GM21619 (cell line): Measurements from ENCODE around the gene MTIF3.
A peak's percentile ranks its signal among the peaks of the same experiment; 100 is the strongest.

Experiments
- ATAC-seq: cut with Tn5 transposase; IDR thresholded peaks from one replicate; pipeline ENCODE4 v1.9.1; 2021; ENCODE audit not compliant: unreplicated experiment

The MTIF3 gene

DNA sequence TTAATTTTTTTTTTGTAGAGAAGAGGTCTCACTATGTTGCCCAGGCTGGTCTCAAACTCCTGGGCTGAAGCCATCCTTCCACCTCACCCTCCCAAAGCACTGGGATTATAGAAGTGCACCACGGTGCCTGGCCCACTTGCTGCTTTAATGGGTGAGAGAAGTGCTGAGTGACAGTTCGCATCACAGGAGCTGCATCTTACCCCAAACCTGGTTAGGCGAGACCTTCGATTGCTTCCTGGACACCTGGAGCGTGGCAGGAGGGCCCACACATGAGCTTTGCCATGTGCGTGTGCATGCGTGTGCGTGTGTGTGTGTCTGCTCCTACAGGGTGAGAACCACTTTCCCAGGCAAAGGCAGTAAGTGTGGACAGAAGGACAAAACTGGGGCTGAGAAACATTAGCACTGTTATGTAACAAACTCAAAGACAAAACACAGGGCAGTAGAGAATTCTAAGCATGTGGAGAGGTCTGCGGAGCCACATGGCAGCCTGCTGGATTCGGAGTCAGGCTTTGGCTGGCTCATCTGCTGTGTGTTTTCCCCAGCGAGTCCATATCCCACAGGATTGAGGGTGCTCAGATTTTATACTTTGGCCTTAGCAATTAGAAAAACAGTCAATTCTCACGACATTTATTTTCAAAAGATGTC lies 11.7 kb upstream of the MTIF3 start:
- no peak for ATAC-seq

GRCh38 chr13:27455331-27455855 lies 5.0 kb upstream of the MTIF3 start:
- no peak for ATAC-seq

DNA sequence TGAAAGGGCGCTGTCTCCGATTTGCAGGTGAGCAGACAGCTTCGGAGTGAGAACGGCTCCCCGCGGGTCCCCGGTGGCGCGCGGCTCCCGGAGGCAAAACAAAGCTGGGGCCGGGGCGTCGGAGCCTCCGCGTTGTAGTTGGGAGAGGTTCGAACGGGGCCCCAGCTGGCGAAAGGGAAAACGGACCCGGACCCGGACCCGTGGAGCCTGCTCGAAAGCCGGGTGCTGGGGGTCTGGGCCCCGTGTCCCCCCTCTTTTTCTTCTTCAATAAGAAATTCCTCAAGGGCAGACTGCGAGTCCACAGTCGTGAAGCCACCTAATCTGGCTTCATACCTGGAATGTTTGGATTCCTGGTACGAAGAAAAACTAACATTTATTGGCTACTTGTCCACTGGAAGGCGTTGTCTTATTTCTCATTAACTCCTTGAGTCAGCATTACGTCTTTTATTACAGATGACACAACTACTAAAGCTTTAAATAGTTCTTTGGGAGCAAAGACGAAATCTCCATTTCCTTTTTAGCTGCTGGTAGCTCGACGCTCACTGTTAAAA lies 632 bp upstream of the MTIF3 start:
- ATAC-seq: no peak

- no peak for ATAC-seq
Observed at GRCh38 chr13:27449081-27449603, 1.2 kb downstream of the MTIF3 start.

- no peak for ATAC-seq
Observed at GRCh38 chr13:27448308-27448707, 2.1 kb downstream of the MTIF3 start.

DNA sequence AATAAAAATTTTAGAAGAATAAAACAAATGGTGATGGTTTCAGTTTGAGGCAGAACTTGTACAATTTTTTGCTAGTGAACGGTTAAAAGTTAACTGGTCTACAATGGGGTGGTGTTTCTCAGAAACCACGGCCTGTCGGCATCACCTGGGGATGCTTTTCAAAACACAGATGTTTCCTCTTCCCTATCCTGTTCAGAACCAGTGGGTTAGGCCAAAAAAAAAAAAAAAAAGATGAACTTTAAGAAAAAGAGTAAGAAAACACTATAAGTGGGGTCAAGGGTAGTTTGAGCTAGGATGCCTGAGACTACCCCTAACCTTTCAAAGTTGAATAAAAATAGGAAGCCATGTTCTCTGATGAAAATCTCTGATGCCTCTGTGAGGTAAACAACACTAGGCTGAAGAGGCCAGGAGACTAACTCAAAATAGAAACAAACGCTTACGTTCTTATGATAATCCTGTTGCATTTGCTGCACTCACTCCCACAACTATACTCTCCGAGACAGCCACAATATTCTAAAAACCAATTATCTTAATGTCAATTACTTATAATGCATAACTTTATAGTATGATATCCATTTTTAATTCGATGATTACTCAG lies 3.3 kb downstream of the MTIF3 start:
- ATAC-seq: peak; percentile 22

DNA sequence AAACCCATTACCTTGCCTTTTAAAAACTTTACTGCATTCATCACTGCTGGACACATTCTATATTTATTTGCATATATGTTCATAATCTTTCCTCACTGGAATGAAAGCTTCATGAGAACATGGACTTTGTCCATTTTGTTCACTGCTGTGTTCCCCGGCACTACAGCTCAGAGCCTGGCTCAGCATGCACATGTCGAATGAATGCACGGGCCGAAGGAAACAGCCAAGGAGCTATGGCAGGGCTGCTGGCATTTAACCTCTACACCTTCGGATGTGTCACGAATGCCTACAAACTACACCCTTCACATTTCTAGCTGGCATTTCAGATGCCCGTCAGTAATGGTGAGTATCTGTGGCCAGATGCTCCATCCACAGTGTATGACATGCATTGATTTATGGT lies 7.6 kb downstream of the MTIF3 start:
- no peak for ATAC-seq

DNA sequence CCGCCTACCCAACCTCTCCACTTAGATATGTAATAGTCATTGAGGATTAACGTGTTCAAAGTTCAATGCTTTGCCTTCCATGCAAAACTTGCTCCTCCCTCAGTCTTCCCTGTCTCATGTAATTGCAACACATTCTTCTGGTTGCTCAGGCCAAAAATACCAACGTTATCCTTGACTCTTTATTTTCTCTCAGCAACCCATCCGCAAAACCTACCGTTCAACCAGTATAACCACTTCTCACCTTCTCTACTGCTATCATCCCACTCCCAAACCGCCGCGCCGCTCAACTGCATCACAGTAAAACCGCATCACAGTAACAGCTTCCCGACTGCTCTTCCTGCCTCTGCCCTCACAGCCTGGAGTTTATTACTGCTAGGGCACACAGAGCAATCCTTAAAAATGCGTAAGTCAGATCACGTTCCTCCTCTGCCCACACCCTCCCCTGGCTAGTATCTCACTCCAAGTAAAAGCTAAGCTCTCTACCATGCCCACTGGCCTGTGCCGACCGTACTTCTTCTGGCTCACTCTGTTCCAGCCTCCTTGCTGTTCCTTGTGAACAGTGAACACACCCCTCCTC lies 8.2 kb downstream of the MTIF3 start:
- ATAC-seq: no peak

- no peak for ATAC-seq
Observed at GRCh38 chr13:27440408-27440807, 10.0 kb downstream of the MTIF3 start.

- ATAC-seq: no peak
Observed at GRCh38 chr13:27437126-27437525, 13.2 kb downstream of the MTIF3 start.

DNA sequence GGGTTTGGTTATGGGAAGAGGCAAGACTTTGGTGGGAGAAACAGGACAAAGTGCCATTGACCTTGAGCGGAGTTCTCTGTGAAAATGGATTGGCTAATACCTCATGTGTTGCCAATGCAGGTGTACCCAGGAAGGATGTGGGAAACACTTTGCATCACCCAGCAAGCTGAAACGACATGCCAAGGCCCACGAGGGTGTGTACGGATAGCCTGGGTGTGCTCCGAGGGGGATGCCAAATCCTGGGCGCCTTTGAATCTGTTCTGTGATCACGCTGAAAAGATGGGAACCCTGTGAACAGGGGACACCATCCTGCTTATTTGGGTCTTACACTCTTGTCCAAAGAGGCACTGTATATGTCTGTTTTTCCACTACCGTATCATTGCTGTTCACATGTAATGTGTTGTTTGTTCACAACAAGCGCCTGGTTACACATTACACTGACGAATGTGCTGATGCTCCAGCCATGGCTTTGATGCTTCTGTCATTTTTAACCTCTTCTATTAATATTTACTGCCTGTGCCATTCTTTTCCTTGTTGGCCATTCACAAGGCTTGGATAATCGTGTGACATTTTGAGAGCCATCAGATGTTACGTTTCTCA lies 17.7 kb downstream of the MTIF3 start:
- ATAC-seq: no peak

DNA sequence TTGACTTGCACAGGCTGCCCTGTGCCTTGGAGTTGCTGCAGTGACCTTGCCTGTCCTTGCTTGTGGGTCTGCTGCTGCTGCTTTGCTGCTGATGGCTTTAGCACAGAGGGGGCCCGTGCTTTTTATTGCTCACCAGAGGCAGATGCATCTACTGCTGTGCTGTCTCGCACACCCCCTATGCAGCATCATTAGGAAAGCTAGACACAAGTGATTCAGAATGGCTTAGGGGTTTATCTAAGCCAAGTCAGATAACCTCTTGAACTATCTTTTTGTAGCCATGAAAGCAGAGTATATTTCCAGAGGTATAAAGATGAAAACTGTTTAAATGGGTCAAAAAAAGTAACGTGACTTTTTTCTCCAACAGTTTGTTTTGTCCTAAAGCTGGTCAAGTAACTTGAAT lies 18.2 kb downstream of the MTIF3 start:
- ATAC-seq: no peak

- ATAC-seq: no peak
Observed at GRCh38 chr13:27428160-27428559, 22.2 kb downstream of the MTIF3 start.

DNA sequence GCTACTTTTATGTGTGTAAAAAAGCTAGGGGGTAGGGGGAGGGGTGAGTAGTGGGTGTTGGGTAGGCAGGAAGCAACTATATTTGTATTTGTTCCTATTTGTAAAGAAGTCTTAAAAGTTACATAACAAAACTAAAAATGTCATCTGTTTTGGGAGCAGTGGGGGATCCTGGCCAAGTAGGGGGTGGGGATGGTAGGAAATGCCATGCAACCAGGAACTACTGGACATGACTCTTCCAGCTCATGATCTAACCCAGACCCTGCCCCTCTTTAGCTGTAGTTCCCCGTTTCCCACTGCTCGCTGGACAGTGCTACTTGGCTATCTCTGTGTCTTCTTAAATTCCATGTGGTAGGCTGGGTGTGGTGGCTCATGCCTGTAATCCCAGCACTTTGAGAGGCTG lies 22.7 kb downstream of the MTIF3 start:
- no peak for ATAC-seq

DNA sequence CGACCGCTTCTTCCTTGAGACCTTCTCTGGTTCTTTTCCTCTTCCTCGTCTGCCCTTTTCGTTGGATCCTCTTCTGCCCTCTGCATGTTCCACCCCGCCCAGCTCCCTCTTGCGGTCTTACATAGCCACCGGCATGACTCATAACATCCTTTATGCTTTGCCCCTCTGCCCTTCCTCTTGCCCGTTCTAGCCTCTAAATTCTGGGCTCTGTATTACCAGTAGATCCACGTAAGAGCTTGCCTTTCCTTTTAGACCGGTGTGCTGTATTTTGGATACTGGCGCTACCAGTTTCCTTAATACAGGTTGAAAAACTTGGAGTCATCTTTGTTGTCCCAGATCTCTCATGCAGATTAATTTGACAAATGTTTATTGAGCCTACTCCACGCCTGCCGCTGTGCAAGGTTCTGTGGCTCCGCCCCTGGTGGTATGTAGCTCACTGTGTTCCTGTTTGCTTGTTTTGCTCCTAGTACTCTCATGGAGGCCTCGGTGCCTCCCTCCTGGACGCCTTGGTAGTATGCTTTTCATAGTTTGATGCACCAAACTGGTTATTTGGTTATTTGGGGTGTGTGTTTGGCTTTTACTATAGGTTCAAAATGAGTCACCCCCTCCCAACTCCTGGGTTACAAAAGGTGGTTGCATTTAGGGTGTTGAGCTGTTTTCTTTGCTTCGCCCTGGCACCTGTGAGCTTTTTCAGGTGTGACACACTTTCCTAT lies 24.3 kb downstream of the MTIF3 start:
- ATAC-seq: peak; percentile 57

DNA sequence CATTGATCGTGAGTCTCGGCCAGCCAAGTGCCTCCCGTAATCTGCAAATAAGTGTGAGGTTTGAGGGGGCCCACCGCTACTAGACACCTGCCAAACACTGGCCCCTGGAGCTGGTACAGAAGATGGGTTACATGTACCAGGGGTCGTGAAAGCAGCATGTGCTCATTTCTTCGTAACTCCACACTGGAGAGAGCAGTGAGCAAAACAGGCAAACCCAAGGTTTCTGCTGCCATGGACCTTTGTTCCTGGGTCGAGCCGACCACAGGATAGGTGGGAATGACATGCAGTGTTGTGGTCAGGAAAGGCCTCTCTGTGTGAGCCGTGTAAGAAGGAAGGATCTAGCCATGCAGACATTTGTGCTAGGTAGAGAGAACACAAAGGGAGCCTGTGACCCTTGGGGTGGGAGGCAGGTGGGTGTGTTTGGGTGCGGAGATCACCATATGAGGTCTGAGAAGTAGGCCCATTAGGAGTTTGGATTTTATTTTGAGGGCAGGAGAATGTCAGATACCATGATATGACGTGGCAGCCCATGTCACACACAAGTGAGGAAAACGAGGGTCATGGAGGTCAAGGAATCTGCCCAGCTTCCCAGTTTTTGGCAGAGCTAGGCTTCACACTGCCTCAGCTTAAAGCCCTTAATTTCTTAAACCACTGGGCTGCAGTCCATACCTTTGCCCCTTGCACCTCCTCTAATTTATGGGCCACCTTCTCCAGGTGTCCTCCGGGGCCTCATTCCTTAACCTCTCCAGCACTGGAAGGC lies 25.0 kb downstream of the MTIF3 start:
- peak; percentile 2 for ATAC-seq

DNA sequence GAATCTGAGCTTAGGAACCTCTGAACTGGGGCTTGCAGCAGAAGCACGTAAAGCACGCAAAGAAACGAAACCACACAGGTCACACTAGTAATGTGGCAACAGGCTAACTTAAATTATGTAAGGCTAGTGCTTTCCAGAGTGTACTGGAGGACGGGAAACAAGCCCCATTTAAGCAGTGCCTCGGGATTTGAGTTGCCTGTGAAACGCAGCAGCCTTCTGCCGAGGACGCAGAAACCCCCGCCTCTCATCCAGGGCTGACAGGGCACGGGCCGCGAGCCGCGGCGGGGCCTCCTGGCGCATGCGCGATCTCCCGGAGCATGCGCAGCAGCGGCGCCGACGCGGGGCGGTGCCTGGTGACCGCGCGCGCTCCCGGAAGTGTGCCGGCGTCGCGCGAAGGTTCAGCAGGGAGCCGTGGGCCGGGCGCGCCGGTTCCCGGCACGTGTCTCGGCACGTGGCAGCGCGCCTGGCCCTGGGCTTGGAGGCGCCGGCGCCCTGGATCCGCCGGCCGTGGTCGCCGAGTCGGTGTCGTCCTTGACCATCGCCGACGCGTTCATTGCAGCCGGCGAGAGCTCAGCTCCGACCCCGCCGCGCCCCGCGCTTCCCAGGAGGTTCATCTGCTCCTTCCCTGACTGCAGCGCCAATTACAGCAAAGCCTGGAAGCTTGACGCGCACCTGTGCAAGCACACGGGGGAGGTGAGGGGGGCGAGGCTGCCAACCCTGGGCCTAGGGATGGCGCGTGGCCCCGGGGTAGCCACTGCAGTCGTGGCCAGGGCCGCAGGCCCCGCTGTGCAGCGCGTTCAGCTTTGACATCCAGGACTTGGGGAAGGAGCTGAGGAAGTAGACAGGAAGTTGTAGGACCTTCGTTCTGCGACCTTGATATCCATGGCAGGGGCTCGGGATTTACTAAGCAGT lies 25.9 kb downstream of the MTIF3 start, which contains the start of gene GTF3A:
Gene GTF3A, plus strand, starts transcription at position 374 of the 912 bp plus-strand sequence.
- peak; percentile 54 for ATAC-seq

- no peak for ATAC-seq
Observed at GRCh38 chr13:27423333-27423732, 27.0 kb downstream of the MTIF3 start.
